MCF 10A (cell line): ENCODE measurements around the gene ZNF423. TPM values are rescaled to one million over a fixed set of nuclear protein-coding genes. Genes with fewer than 3 reads are reported as not detected.

Experiments used
- BruUV-seq: library from RNA; stranded (reverse); fragments of 400-500 nt; replicated peaks from 2 replicates; lab custom pipeline; 2021; lab: Mats Ljungman, UMichigan
- CTCF ChIA-PET: fragments of 300-600 bp; sonication (Branson Sonifier 250); formaldehyde crosslinking; extraction: SDS; loops from one replicate; lab custom pipeline; 2021; ENCODE audit warnings: antibody characterized with exemption, inconsistent platforms; lab: Yijun Ruan, JAX
- POLR2A ChIA-PET: fragments of 300-600, 350-650 bp; sonication (Branson Sonifier 250); formaldehyde crosslinking; extraction: SDS; loops from one replicate; lab custom pipeline; 2020; ENCODE audit warnings: antibody characterized with exemption, inconsistent platforms; lab: Yijun Ruan, JAX
- DNase-seq: peaks from one replicate; pipeline ENCODE4 v3.0.0-alpha.2; 2018; ENCODE audit not compliant: unreplicated experiment
- H3K27ac Mint-ChIP-seq: one replicate; pipeline ENCODE4 v1.8.0; 2022; ENCODE audit warnings: mild to moderate bottlenecking, low read depth, mixed read lengths; ENCODE audit not compliant: unreplicated experiment
- H3K27me3 Mint-ChIP-seq: one replicate; pipeline ENCODE4 v1.8.0; 2022; ENCODE audit warnings: mixed read lengths; ENCODE audit not compliant: insufficient read depth, unreplicated experiment
- H3K36me3 Mint-ChIP-seq: one replicate; pipeline ENCODE4 v1.8.0; 2022; ENCODE audit warnings: mild to moderate bottlenecking, moderate library complexity, mixed read lengths; ENCODE audit not compliant: insufficient read depth, unreplicated experiment
- H3K4me1 Mint-ChIP-seq: one replicate; pipeline ENCODE4 v1.8.0; 2022; ENCODE audit warnings: mixed read lengths; ENCODE audit not compliant: insufficient read depth, unreplicated experiment
- H3K4me3 Mint-ChIP-seq: one replicate; pipeline ENCODE4 v1.8.0; 2022; ENCODE audit warnings: mild to moderate bottlenecking, moderate library complexity, mixed read lengths; ENCODE audit not compliant: unreplicated experiment
- H3K9me3 Mint-ChIP-seq: one replicate; pipeline ENCODE4 v1.8.0; 2022; ENCODE audit warnings: mixed read lengths; ENCODE audit not compliant: unreplicated experiment
- CTCF ChIP-seq: fragments of 200-600 bp; IDR thresholded peaks from one replicate; pipeline ENCODE4 v1.8.0; 2022; ENCODE audit warnings: antibody characterized with exemption, mild to moderate bottlenecking; ENCODE audit not compliant: unreplicated experiment
- intact Hi-C: fragments of 100-400 bp; cut with micrococcal nuclease; formaldehyde crosslinking; loops from 2 replicates; pipeline ENCODE4 v1.14.1; 2022
- total RNA-seq: library from RNA; stranded (reverse); gene quantifications from 2 replicates; pipeline ENCODE4 v1.2.3, GENCODE V29; 2022

ZNF423 gene
- total RNA-seq, 1 experiment from 2014 or later: not detected

GRCh38 chr16:49653577-49653976, 202.3 kb downstream of the ZNF423 start:
- no peaks in the 10 kb centered on the region for H3K9me3 Mint-ChIP-seq
- no peak for DNase-seq
- CTCF ChIA-PET: interaction anchor here (0.7 to 1.2 kb wide), 2 partner anchors 12 to 1332 kb away, joined by 3 read pairs; no protein-coding TSS in a partner anchor
- POLR2A ChIA-PET: no interaction called here
- peaks cover 24% of the 10 kb centered on the region for H3K27me3 Mint-ChIP-seq
- peaks cover 5% of the 10 kb centered on the region for H3K4me1 Mint-ChIP-seq
- no TSS peak for BruUV-seq
- intact Hi-C loops: no loop called here
- no peak overlapping the region for H3K4me3 Mint-ChIP-seq
- no peaks in the 10 kb centered on the region for H3K36me3 Mint-ChIP-seq
- no peak for TF ChIP-seq CTCF
- H3K27ac Mint-ChIP-seq: no peak overlapping the region

- ChIA-PET CTCF (no interaction called here), POLR2A (interaction anchor here (1.0 kb wide), 1 partner anchor 99 kb away, joined by 3 read pairs; no protein-coding TSS in a partner anchor)
- intact Hi-C loops: no loop called here
- no peak for DNase-seq
- BruUV-seq: no TSS peak
- Mint-ChIP-seq H3K4me1 (peaks cover 5% of the 10 kb centered on the region), H3K27ac (no peak overlapping the region), H3K27me3 (peaks cover 20% of the 10 kb centered on the region), H3K9me3 (peaks cover under 1% of the 10 kb centered on the region), H3K4me3 (no peak overlapping the region), H3K36me3 (no peaks in the 10 kb centered on the region)
- TF ChIP-seq CTCF: no peak
Measured at GRCh38 chr16:49653173-49653570, 202.7 kb downstream of the ZNF423 start.

GRCh38 chr16:49652456-49653172, 203.3 kb downstream of the ZNF423 start:
- H3K27ac Mint-ChIP-seq: no peak overlapping the region
- peaks cover 6% of the 10 kb centered on the region for H3K9me3 Mint-ChIP-seq
- no peak for TF ChIP-seq CTCF
- ChIA-PET CTCF (no interaction called here), POLR2A (interaction anchor here (1.0 kb wide), 1 partner anchor 99 kb away, joined by 3 read pairs; no protein-coding TSS in a partner anchor)
- DNase-seq: no peak
- BruUV-seq: no TSS peak
- H3K36me3 Mint-ChIP-seq: no peaks in the 10 kb centered on the region
- intact Hi-C loops: no loop called here
- no peak overlapping the region for H3K4me3 Mint-ChIP-seq
- peaks cover 5% of the 10 kb centered on the region for H3K4me1 Mint-ChIP-seq
- peaks cover 14% of the 10 kb centered on the region for H3K27me3 Mint-ChIP-seq

- CTCF ChIA-PET: interaction anchor here (0.7 to 0.9 kb wide), 3 partner anchors 15 to 790 kb away, joined by 3 to 4 read pairs (median 3); no protein-coding TSS in a partner anchor
Measured at GRCh38 chr16:49651996-49652395, 203.9 kb downstream of the ZNF423 start.

More at GRCh38 chr16:49651996-49652395, 203.9 kb downstream of the ZNF423 start:
- Mint-ChIP-seq H3K27ac (no peak overlapping the region), H3K4me3 (no peak overlapping the region), H3K27me3 (peaks cover 13% of the 10 kb centered on the region), H3K36me3 (no peaks in the 10 kb centered on the region), H3K4me1 (peaks cover 5% of the 10 kb centered on the region), H3K9me3 (peaks cover 13% of the 10 kb centered on the region)
- intact Hi-C loops: no loop called here
- POLR2A ChIA-PET: interaction anchor here (1.0 kb wide), 1 partner anchor 98 kb away, joined by 3 read pairs; no protein-coding TSS in a partner anchor
- no peak for TF ChIP-seq CTCF
- no peak for DNase-seq
- BruUV-seq: no TSS peak
